Stomach (tissue), 4 donors: Measurements from ENCODE around the gene DEF6.

Source experiments
- CTCF ChIP-seq, 7 experiments: fragments of 450-650 bp in 4 of 7; fragments of 200-600 bp in 3 of 7; sonication (generic) in 3 of 7; IDR thresholded peaks; one replicate each; pipeline ENCODE4 v1.5.1; 2016 to 2019; ENCODE audit warnings: antibody characterized with exemption in 7 of 7, control low read depth in 2 of 7, mild to moderate bottlenecking in 1 of 7
- EP300 ChIP-seq: sonication (generic); formaldehyde crosslinking; IDR thresholded peaks from one replicate; pipeline ENCODE4 v1.6.1; 2017; ENCODE audit warnings: antibody characterized with exemption
- POLR2A ChIP-seq, 4 donors: fragments of 450-650 bp; IDR thresholded peaks; one replicate each; pipeline ENCODE4 v1.6.1; 2016; ENCODE audit warnings: antibody characterized with exemption in 4 of 4, control low read depth in 2 of 4, mild to moderate bottlenecking in 1 of 4, moderate library complexity in 1 of 4

GRCh38 chr6:35327349-35328027 is 29.9 kb downstream of the DEF6 start:
- TF ChIP-seq CTCF (IDR thresholded peaks at IDR 0.05), result peak in 5 of 7 experiments; percentile 33 to 76 (median 55)
- no peak for TF ChIP-seq POLR2A (IDR thresholded peaks at IDR 0.05)
- no peak for TF ChIP-seq EP300
